Myocyte (in vitro differentiated cells): Measurements from ENCODE around the gene GRIPAP1. TPM values are rescaled to one million over a fixed set of nuclear protein-coding genes. Genes with fewer than 3 reads are reported as not detected.
A peak's percentile ranks its signal among the peaks of the same experiment; 100 is the strongest.
"Not testable (repeated sequence)": the region's sequence is repeated elsewhere in the genome, so short reads cannot be mapped to it uniquely, and the experiment has no call there.

Source experiments
- DNase-seq: peaks from one replicate; pipeline ENCODE4 v3.0.0-alpha.2; 2012; ENCODE audit warnings: low read depth
- total RNA-seq: library from RNA; depleted of rRNA; stranded (reverse); fragments of >200 nt; gene quantifications from 2 replicates; pipeline ENCODE4 v1.2.3, GENCODE V29; 2014

The GRIPAP1 gene
- total RNA-seq, 1 donor from 2014 or later, result 24.4 TPM

DNA sequence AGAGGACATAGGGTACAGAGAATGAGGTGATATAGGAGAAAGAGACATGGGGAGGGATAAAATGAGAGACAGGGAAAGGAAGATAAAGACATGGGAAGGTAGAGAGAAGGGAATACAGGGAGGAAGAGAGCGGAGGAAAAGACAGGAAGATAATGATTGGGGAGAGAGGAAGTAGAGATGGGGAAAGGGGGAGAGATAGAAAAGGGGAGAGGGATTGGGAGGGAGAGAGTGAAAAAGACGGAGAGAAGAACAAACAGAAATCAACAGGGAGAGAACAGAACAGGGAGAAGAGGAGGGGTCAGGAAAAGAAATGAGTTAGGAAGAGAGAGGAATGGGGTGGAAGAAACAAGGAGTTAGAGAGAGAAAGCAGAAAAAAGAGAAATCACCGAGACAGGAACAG lies 4.6 kb downstream of the GRIPAP1 start:
- no peak for DNase-seq

DNA sequence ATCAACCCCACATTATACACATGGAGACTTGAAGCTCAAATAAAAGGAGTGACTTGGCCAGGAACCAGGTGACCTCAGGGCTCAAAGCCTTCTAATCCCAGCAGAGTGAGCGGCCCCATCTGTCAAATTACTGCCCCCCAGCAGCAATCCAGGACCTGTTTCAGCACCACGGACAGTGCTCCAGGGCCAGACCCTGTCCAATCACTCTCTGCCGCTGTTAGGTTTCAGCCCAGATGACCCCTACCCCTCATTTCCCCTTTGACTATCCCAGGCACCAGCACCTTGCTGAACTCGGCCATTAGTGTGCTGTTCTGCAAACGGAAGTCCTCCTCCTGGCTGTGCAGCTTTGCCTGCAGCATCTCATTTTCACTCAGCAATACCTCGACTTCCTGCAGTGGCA lies 5.1 kb downstream of the GRIPAP1 start:
- peak; percentile 2 for DNase-seq

DNA sequence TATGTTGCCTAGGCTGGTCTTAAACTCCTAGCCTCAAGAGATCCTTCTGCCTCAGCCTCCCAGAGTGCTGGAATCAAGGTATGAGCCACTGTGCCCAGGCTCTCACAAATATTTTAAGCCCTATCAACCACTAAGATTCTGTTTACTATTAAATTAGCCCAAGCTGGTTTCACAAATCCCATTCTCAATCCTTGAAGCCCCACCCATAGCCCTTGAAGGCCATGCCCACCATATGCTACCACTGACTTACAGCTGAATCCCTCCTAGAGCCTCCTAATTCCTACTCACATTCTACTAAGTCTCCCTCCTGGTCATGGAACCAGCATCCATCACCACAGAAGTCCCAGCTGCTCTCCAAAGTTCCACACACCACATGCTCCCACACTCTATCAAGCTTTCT lies 9.7 kb downstream of the GRIPAP1 start:
- no peak for DNase-seq

DNA sequence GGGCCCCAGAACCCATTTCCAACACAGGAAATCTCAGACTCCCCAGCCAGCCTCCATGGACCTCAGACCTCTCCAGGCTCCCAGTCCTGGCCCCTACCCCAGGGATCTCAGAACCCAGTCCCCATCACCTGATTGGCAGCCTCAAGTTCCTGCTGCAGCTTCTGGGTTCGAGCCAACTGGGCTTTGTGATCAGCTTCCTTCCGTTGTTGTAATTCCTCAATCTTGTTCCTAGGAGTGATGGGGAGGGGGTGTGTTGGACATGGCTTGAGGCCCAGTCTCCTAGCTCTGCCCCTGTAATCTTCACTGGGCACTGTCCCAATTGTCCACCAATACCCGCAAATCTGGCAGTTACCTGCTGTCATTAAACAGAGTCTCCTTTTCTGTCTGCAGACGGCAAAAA lies 12.6 kb downstream of the GRIPAP1 start:
- DNase-seq, result no peak

DNA sequence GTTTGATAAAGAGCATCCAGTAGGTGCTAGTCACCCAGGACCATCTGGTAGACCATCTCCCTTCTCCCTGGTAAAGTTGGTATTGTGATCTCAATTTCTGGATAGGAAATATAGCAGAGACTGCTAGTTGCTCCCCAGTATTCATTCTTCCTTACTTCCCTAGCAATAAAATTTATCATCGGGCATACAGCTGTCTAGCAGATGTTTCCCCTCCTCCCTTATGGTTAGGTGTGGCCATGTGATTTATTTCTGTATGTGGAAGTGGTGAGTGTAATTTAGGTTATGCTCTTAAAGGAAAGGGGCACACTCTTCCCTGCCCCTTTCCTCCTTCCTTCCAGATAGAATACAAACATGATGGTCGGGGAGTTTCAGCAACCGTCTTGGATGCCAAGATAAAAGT lies 18.2 kb downstream of the GRIPAP1 start:
- DNase-seq, result no peak

DNA sequence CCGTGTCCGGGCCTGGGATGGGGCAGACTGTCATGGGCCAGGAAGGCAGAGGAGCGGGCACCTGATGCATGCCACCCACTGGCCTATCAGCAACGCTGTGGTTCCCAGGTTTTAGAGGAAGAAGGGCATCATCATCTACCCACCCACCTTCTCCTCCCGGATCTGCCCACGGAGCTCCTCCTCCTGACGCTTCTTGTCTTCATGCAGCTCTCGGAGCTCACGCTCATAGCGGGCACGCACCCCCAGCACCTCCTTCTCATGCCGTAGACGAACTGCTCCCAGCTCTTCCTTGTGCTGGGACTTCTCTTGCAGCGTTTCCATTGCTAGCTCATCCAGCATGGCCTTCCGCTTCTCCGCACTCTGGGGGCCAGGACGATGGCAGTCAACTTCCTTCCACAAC lies 19.0 kb downstream of the GRIPAP1 start:
- DNase-seq, result no peak

DNA sequence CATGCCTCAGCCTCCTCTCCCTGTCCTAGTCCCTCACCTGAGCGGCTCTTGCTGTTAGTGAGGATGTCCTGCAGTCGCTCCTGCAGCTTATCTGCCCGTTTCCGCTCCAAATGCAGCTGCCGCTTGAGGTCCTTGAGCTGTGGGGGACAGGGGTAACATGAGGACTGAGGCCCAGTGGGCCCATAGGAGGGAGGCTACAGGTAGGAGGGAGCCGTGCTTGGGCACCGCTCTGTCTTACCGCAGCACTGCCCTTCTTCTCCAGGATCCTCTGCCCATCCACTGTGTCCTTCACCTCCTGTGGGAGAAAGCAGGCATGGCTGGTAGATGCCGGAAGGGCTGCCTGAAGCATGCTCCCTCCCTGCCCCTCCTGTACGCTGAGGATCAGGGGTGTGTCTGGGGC lies 20.9 kb downstream of the GRIPAP1 start:
- no peak for DNase-seq

DNA sequence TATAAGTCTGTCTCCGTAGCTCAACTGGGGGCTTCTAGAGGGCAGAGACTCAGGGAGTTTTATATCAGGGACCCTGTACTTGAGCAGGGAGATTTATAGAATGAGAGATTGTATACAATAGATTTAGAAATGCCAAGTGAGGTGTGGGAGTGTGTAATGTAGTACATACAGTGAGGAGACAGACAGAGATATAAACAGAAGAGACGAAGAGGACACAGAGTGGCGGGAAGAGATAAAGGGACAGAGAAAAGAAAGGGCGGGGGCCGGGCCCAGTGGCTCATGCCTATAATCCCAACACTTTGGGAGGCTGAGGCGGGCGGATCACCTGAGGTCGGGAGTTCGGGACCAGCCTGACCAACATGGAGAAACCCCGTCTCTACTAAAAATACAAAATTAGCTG lies 21.7 kb downstream of the GRIPAP1 start:
- DNase-seq, result not testable (repeated sequence)

DNA sequence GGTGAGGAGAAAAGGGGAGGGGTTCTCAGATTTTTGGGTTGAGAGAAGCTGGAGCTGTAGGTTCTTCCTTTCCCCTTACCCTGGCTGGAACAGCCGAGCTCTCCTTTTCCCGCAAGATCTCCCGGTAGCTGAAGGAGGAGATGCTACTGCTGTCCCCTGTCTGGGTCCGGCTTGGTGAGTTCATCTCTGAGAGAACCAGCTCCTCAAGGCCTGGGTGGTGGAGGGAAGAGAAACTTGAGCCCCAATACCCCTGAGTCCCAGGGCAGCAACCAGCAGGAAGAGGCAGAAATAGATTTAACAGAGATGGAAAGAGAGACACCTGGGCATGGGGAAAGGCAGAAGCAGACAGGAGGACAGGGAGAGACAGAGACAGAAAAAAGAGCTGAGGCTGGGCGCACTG lies 23.8 kb downstream of the GRIPAP1 start:
- DNase-seq, result no peak

DNA sequence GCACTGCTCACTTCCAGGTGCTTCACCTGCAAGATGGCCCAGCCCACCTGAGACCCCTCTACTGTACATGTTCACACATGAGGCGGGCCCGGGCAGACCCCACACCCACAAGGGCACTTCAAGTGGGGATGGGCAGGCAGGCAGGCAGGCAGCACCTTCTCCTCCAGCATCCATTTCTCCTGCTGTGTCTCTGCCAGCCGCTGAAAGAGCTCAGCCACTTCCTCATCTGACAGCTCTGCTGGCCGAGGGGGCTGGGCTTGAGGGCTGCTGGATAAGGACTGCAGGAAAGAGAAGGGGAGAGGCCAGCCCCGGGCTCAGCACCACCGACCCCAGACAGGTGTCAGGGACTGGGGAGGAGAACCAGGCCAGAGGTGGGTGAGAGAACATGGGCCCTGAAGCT lies 26.0 kb downstream of the GRIPAP1 start:
- DNase-seq, result no peak

DNA sequence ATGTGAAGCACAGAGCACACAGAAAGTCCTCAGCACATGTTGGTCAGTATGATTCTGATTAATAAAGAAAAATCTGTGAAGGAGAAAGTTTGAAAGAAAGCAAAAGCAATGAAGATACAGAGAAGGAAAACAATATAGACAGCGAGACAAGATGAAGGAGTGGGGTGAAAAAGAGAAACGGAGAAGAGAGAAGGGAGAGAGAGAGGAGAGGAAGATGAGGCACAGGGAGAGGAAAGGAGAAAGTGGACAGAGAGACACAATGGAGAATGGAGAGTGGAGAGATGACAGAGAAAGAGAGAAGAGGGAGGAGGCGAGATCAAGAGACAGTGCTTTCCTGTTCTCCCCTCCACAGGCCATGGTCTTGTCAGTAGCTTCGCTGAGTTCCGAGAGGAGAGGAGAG lies 26.5 kb downstream of the GRIPAP1 start:
- no peak for DNase-seq

DNA sequence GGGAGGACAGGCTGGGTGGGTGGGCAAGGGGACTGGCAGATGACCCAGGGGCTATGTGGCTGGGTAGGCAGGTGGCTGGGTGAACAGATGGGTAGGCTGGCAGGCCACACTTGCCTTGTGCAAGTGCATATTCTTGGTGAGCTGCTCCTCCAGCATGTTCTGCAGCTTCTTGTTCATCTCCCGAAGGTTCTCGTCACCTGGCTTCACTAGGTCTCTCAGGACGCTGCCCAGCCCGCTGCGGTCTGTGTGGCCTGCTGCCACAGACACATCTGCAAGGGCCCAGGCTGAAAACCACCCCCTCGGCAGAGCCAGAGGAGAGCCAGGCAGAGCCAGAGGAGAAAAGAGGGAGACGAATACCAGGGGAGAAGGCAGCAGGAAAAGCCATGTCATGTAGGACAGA lies 27.0 kb downstream of the GRIPAP1 start:
- no peak for DNase-seq

DNA sequence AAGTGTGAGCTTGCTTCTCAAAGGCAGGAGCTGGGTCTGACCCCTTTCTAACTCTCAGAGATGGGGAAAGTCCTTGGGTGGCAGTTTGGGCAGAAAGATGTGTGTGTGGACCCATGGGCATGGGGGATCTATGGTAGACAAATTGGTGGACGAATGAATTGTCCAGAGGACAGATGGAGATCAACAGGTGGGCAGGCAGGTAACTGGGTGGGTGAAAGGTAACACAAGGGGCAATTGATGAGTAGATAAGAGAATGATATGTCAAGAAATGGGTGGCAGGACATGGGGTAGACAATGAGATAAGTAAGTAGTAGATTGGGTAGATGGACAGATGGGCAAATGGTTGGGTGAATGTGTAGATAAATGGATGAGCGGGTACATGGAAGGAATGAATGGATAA lies 27.5 kb downstream of the GRIPAP1 start:
- no peak for DNase-seq

DNA sequence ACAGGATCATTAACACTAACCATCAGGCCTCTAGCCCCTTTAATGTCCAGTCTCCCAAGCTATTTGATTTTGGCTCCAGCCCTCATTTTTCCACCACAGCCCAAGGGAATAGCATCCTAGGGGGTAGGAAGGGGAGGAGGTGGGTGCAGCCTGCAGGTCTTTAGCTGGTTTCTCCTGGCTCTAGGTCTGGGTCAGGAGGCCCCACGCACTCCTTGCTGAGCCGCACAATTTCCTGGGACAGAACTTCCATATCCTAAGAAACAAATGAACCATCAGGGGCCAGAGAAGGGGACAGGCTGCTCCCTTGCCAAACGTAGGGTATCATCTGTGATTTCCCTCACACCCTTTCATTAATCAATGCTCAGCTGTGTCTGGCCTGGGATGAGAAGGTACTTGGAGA lies 28.0 kb downstream of the GRIPAP1 start:
- no peak for DNase-seq

DNA sequence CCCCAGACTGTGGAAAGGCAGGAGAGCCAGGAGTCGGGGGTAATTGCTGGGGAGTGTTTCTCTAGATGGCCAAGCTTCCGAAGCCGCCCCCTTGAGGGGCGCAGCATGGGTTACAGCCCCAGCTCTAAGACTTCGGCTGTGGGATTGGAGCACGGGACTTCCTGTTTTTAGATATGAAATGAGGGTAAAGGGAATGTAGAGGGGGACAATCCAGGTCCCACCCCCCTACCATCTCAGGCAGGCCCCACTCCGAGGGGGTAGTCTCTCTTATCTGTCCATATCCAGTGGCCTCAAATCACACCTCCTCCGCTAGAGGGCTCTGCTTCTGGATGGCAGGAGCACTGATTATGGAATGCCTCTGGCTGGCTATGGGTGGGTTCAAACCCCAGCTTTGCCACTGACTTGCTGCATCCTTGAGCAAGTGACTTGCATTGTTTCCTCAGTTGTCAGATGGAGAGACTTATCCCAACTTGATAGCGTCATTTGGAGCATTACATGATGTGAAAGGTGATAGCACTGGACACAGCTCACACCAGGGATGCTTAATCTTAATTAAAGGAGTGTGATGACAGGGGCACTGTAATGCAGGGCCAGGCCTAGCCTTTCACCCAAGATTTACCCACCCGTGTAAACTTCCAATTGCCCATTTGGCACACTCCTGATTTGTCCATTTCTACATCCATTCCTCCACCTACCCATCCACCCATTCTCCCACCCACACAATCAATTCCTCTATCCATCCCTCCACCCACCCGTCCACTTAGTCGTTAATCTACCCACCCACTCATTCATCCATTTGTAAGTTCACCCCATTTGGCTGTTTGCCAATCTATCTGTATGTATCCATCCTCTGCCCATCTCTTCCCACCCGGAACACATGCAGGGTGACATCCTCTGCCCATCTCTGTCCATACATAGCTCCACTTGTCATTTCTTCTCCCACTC lies 29.6 kb downstream of the GRIPAP1 start:
- DNase-seq, result peak; percentile 44

DNA sequence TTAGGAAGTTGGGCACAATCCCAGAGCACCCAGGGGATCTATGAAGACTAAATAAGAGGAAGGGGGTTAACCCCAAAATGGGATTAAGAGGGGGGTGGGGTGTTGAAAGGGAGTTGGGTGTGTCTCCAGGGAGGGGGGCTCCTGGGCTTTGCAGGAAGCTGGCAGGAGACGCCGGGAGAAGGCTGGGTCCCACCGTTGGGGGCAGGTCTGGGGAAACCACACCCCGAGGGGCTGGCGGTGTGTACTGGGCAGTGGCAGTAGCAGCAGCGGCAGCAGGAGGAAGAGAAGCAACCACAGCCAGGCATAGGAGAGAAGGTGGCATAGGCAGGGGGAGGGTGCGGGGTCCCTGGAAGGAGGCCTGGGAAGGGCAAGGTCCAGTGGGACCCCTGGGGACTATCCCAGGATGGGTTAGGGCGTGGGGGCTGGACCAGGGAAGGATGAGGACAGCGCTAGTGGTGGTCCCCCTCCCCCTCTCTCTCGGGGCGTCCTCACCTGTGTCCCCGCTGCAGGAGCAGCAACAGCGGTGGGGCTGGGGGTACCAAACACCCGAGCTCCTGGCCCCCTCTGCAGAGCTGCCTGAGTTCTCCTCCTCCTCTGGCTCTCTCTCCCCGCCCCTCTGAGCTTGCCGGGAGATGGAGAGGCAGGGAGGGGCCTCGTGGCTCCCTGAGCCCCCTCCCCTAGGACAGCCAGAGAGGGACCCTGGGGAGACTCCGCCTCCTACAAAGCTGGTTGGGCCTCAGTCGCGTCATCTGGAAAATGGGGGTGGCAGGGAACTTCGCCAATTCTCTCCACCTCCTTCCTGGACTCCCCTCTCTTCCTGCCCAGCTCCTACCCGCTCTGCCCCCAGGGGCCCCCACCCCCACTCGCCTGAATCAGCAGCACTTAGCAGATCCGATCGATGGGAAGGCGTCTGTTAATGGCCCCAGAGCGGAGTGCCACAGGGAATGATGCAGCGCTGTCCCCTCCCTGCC lies 30.5 kb downstream of the GRIPAP1 start, which contains the start of gene KCND1:
TSS of gene KCND1 (minus strand) at position 596 of the 971 bp plus-strand sequence. CDS start 1,573 bp downstream, outside the sequence.
- DNase-seq, result peak; percentile 3

DNA sequence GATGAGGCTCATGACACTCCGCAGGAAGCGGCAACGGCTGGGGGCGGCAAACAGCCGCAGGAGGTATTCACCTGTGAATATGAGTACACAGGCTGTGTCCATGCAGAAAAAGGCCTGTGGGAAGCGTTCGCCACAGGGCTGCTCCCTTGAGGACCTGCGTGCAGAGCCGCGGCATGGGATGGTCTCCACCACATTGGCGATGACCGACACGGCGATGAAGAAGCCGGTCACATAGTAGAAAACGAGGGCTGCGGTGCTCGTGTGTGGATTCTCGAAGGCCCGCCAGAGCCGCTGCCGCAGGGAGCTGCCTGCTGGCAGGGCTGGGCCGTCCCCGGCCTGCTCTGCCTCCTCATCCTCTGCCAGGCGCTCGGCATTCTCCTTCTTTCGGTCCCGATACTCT lies 32.6 kb downstream of the GRIPAP1 start:
- DNase-seq, result no peak

DNA sequence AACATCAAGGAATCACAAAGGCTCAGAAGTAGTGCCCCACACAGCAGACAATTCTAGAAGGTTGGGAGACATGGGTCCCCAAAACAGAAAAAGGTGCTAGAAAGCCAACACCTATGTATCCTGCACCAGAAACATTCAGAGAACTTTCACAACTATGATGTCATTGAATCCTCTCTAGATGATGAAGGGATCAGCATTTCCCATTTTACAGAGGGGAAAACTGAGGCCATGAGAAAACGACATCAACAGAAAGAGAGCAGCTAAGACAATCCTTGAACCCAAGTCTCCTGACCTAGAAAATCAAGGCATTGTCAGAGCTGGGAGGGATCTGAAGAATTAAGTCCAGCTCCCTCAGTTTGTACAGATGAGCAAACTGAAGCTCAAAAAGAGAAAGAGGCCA lies 33.7 kb downstream of the GRIPAP1 start:
- DNase-seq, result no peak

DNA sequence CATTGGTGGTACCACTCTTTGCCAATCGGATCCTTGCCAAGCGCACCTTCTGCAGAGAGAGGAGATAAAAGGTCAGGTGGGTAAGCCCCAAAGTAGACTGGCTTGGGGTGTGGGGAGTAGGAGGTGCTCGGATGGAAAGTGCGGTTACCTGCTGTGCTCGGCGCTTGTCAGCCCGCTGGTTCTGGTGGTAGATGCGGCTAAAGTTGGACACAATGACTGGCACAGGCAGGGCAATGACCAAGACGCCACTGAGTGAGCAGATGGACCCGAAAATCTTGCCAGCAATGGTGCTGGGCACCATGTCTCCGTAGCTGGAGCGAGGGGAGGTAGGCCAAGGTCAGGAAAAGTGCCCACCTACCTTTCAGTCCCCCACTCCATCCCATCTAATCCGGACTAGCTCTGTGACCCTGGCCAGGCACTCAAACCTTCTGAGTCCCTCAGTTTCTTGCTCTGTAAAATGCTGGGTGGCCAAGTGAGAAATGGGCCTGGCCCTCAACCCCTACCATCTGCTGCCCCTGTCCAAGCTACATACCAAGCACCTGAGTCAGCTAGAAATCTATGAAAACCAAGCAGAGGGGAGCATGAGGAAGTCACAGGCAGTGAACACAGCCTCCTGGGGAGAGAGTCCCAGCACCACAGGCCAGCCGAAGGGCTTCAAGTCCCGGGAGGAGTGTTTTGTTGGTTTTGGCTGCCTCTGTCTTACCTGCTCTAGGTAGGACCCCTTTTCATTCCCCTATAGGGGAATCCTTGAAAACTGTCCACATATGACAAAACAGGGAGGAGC lies 35.1 kb downstream of the GRIPAP1 start:
- DNase-seq, result peak; percentile 28

DNA sequence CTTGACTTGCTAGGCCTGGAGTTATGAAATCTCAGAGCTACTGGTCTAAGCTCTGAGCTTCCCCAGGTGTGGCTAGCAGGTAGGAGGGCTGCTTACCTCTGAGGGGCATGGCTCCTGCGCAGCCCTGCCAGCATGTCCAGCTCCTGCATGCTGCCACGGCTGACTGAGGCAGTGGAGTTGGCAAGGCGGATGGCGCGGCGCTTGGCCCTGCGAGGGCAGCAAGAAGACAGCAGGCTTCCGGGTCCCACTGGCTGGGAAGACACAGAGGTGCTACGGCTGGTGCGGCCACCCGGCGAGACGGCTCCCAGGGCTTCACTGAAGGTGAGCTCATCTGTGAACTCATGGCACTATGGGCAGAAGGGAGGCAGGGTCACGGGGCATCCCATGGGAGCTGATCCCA lies 36.1 kb downstream of the GRIPAP1 start:
- no peak for DNase-seq

DNA sequence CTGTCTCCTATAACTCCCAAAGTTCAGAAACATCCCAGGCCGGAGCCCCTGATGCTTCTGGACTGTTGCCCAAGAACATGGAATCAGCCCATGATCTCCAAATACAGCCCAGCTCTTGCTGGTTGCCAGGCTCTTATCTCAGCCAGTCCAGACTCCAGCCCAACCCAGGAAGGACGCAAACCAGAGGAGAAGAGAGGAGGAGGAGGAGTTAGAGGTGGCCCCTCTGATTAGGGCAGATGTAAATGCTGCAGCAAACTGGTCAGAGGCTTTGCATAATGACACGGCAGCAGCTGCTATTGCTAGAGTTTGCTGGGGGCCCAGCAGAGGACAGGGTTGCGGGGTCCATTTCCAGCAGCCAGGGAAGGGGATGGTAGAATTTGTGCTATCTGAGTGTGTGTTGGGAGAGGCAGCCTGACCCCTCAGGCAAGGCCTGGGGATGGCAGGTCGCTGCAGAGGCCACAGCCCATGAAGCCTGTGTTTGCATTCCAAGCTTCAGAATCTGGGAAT lies 40.4 kb downstream of the GRIPAP1 start:
- no peak for DNase-seq
